Keratinocyte (primary cell): ENCODE data around the gene KRT31.

Source experiments
- EZH2 ChIP-seq: IDR thresholded peaks from one replicate; pipeline ENCODE4 v1.6.1; 2012; ENCODE audit warnings: inconsistent platforms, mild to moderate bottlenecking, low read length, moderate library complexity
- TF ChIP-seq, protein P1 (sequence below), 3 experiments: IDR thresholded peaks in 1 of 3; conservative IDR thresholded peaks in 1 of 3; optimal IDR thresholded peaks in 1 of 3; 2 replicates in 2 of 3; 3 replicates in 1 of 3; pipeline versions ENCODE3 to v1.5.1; 2011; ENCODE audit warnings: low read length in 3 of 3, mild to moderate bottlenecking in 3 of 3, moderate library complexity in 2 of 3, control low read depth in 1 of 3, inconsistent platforms in 1 of 3; ENCODE audit not compliant: insufficient read depth in 2 of 3; ENCODE audit errors: extremely low read depth in 1 of 3

DNA sequence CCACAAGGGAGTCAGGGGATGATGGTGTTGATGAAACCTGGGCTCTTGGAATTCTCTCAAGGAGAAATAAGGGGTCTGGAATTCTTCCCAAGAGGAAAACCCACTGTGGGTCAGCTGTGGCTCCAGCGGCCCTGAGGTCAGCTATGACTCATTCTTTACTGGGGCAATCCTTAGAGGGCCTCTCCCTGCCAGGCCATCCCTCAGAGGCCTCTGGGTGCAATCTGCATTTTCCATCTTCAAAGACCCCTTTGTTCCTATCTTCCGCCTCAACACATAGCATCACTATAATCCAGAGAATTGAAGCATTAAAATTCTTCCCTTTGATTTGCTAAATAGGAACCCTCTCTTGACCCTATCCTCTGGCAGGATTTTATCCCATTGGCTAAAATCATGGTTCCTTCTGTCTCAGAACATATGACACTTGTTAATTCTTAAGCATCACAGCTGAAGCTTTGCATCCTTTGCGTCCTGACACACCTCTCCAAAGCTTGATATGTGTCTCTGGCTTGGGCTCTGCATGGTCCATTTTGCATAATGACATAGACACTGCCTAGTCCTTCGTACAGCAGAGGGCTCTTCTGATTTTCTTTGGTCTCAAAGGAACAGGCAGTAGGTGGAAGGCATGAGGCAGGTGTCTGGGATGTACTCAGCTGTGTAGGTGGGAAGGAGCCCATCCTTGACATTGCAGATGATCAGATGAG lies 31.3 kb upstream of the KRT31 start:
- TF ChIP-seq, protein P1, sequence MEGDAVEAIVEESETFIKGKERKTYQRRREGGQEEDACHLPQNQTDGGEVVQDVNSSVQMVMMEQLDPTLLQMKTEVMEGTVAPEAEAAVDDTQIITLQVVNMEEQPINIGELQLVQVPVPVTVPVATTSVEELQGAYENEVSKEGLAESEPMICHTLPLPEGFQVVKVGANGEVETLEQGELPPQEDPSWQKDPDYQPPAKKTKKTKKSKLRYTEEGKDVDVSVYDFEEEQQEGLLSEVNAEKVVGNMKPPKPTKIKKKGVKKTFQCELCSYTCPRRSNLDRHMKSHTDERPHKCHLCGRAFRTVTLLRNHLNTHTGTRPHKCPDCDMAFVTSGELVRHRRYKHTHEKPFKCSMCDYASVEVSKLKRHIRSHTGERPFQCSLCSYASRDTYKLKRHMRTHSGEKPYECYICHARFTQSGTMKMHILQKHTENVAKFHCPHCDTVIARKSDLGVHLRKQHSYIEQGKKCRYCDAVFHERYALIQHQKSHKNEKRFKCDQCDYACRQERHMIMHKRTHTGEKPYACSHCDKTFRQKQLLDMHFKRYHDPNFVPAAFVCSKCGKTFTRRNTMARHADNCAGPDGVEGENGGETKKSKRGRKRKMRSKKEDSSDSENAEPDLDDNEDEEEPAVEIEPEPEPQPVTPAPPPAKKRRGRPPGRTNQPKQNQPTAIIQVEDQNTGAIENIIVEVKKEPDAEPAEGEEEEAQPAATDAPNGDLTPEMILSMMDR (optimal IDR thresholded peaks at IDR 0.05 in 1 of 3, IDR thresholded peaks at IDR 0.05 in 1 of 3, conservative IDR thresholded peaks at IDR 0.05 in 1 of 3; ENCODE audit: extremely low read depth in 1 of 3, insufficient read depth in 2 of 3, low read length in 3 of 3) = no peak
- no peak for TF ChIP-seq EZH2
